CD4-positive, alpha-beta T cell treated with Interleukin-21 for 1 hour (primary cell): ENCODE results near the gene NLN.
"Not testable (repeated sequence)": the region's sequence is repeated elsewhere in the genome, so short reads cannot be mapped to it uniquely, and the experiment has no call there.

ENCODE experiments used
- DNase-seq: peaks from one replicate; pipeline ENCODE4 v3.0.0-alpha.2; 2020

Gene NLN

GRCh38 chr5:65775476-65775875 is 53.5 kb downstream of the NLN start:
- no peak for DNase-seq

GRCh38 chr5:65776441-65777141 is 54.6 kb downstream of the NLN start:
- DNase-seq = no peak

GRCh38 chr5:65778126-65778525 is 56.1 kb downstream of the NLN start:
- DNase-seq = no peak

- DNase-seq = peak; percentile 25
Measured at GRCh38 chr5:65779643-65780042, 57.6 kb downstream of the NLN start.

- DNase-seq = not testable (repeated sequence)
Measured at GRCh38 chr5:65788296-65788695, 66.3 kb downstream of the NLN start.

GRCh38 chr5:65790371-65791163 is 68.6 kb downstream of the NLN start:
- DNase-seq = peak; percentile 30

GRCh38 chr5:65791712-65792673 is 70.0 kb downstream of the NLN start:
- no peak for DNase-seq

- DNase-seq = no peak
Measured at GRCh38 chr5:65796269-65796668, 74.3 kb downstream of the NLN start.

GRCh38 chr5:65796751-65797316 is 74.8 kb downstream of the NLN start:
- DNase-seq = peak; percentile 43

- no peak for DNase-seq
Measured at GRCh38 chr5:65797481-65797880, 75.5 kb downstream of the NLN start.

GRCh38 chr5:65799857-65800256 is 77.9 kb downstream of the NLN start:
- no peak for DNase-seq

GRCh38 chr5:65800775-65801174 is 78.8 kb downstream of the NLN start:
- no peak for DNase-seq

- DNase-seq = no peak
Measured at GRCh38 chr5:65801352-65801783, 79.4 kb downstream of the NLN start.

GRCh38 chr5:65802080-65802479 is 80.1 kb downstream of the NLN start:
- DNase-seq = no peak

GRCh38 chr5:65802820-65803219 is 80.8 kb downstream of the NLN start:
- no peak for DNase-seq

- no peak for DNase-seq
Measured at GRCh38 chr5:65803699-65804391, 81.8 kb downstream of the NLN start.

GRCh38 chr5:65805089-65805488 is 83.1 kb downstream of the NLN start:
- no peak for DNase-seq

- not testable (repeated sequence) for DNase-seq
Measured at GRCh38 chr5:65807494-65807893, 85.5 kb downstream of the NLN start.

- DNase-seq = no peak
Measured at GRCh38 chr5:65808251-65808741, 86.3 kb downstream of the NLN start.

GRCh38 chr5:65808818-65809217 is 86.8 kb downstream of the NLN start:
- DNase-seq = no peak

GRCh38 chr5:65809817-65810531 is 88.0 kb downstream of the NLN start:
- no peak for DNase-seq
